GM19043 (cell line): ENCODE data around the gene SUSD4.

Experiments used
- ATAC-seq: cut with Tn5 transposase; IDR thresholded peaks from one replicate; pipeline ENCODE4 v1.9.1; 2021; ENCODE audit warnings: low read depth; ENCODE audit not compliant: unreplicated experiment

The SUSD4 gene

DNA sequence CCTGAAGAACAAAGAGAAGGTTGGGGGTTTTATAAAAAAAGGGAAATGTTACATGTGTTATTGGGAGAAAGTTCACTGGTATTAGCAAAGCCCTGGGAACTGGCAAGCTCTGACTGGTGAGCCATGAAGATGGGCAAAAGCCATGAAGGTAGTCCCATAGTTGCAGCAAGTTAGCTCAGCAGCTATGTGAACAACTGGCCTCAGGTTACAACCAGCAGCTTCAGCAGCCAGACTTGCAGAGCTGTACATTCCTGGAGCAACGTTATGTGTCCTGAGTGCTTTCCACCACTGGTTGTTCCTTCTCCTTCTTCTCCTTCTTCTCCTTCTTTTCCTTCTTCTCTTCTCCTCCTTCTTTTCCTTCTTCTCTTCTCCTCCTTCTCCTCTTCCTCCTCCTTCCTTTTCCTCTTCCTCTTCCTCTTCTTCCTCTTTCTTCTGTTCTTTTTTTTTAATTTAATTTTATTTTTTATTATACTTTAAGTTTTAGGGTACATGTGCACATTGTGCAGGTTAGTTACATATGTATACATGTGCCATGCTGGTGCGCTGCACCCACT is 164.8 kb downstream of the SUSD4 start:
- ATAC-seq: no peak

- ATAC-seq: no peak
These were observed 165.4 kb downstream of the SUSD4 start for GRCh38 chr1:223198628-223198965.

DNA sequence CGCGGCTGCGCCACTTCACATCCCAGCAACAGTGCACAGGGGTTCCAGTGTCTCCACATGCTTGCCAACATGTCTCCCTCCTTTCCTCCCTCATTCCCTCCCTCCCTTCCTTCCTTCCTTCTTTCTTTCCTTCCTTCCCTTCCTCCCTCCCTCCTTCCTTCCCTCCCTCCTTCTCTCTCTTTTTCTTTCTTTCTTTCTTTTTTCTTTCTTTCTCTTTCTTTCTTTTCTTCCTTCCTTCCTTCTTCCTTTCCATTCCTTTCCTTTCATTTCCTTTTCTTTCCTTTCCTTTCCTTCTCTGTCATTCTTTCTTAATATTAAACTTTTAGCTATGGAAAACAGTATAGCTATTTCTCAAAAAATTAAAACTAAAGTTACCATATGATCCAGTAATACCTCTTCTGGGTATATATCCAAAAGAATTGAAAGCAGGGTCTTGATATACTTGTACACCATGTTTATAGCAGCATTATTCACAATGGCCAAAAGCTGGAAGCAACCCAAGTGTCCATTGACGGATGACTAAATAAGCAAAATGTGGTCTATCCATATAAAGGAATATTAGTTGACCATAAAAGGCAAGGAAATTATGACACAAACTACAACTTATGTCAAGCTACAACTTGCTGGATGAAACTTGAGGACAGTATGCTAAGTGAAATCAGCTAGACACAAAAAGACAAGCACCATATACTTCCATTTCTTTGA is 165.9 kb downstream of the SUSD4 start:
- no peak for ATAC-seq

GRCh38 chr1:223189903-223190724 is 173.9 kb downstream of the SUSD4 start:
- ATAC-seq: no peak

- no peak for ATAC-seq
These were observed 174.5 kb downstream of the SUSD4 start for GRCh38 chr1:223189525-223189902.

DNA sequence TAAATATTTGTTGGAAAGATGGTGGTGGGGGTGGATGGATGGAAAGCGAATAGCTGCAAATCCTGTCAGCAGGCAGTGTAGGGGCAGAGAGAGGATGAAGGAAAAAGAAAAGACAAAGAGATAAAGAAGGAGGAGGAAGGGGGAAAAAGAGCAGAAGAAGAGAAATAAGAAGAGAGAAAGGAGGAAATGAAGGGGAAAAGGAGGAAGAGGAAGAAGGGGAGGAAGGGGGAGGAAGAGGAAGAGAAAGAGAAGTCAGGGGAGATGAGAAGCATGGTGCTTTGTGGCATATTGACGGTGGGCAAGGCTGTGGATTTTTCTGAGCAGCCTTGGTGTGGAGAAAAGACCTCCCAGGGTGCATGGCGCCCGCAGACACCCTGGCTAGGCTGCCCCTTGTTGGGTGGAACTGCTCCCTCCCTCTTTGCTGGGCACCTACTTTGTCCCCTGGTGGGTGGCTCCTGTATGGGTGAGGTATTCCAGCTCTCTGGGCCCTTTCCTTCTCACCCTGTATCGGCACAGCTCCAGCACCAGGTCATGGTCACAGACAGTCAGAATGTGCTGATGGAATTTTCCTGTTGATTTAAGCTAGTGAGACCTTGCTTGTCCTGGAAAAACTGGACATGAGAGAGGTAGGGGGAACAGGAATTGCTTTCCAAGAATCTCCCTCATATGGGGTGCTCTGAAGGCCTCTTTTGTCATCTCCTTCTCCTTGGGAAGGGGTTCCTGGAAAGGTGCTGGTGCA is 175.2 kb downstream of the SUSD4 start:
- ATAC-seq: no peak

DNA sequence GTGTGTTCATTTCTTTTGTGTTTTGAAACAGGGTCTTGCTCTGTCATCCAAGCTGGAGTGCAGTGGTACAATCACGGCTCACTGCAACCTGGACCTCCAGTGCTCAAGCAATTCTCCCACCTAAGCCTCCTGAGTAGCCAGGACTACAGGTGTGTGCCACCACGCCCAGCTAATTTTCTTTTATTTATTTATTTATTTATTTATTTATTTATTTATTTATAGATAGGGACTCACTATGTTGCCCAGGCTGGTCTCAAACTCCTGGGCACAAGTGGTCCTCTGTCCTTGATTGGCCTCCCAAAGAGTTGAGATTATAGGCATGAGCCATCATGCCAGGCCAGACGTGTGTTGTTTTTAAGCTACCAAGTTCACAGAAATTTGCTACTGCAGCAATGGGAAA is 177.2 kb downstream of the SUSD4 start:
- no peak for ATAC-seq

GRCh38 chr1:223183268-223183862 is 180.6 kb downstream of the SUSD4 start:
- no peak for ATAC-seq

DNA sequence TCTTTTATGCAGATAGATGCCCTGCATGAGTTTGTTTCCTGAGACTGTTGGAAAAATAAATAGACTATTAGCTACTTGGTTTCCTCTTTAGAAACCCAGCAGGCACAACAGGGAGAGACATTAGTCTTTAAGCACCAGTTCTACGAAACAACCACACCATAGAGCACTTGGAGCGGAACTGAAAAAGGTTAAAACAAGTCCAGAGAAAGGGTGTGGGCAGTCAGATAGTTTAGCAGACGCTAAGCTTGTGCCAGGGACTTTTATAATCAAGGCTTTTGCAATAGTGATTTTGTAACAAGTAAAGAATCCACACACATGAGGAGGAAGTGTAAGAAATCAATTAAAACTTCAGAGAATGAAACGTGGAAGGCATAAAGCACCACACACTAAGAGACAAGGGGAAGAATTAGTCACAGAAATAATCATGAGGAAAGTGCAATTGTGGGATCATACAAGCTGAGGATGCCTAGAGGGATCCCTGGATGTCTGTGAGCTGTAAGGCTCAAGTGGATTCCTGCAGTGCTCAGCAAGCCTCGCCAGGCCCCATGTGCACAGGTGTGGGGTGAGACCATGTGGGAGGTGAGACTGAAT is 183.2 kb downstream of the SUSD4 start:
- ATAC-seq: no peak

DNA sequence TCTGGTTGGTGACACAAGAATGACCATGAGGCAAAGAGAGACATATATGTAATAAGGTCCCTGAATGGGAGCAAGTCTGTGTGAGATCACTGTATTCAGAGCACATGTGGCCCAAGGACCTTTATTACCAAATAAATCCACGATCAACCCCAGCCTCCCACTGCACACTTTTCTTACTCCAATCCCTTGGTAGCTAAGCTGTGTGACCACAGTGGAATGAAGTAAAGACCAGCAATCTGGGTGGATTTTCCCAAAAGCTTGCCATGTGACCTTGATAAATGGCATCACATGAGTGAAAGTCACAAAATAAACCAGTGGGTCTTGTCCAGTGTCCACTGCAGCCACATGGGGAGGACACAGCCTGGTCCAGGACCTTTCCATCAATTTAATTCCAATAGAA is 184.2 kb downstream of the SUSD4 start:
- ATAC-seq: no peak

GRCh38 chr1:223179280-223179679 is 184.7 kb downstream of the SUSD4 start:
- ATAC-seq: no peak

- no peak for ATAC-seq
These were observed 186.3 kb downstream of the SUSD4 start for GRCh38 chr1:223177681-223178080.

DNA sequence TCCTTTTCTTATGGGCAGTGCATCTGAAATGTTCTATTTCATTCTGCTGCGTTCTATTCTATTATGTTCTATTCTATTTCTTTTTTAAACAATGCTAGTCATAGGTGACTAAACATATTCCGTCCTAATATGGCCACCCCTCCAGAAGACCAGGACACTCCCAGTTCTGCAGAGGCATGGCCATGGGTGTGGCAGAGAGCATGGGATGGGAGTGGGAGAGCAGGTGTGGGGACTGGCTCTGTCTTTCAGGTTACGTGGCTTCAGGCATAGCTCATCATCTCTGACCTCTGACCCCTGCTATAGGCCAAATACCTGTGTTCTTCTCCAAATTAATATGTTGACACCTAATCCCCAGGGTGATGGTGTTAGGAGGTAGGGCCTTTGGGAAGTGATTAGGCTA is 187.5 kb downstream of the SUSD4 start:
- no peak for ATAC-seq

- no peak for ATAC-seq
These were observed 188.3 kb downstream of the SUSD4 start for GRCh38 chr1:223175633-223176032.

GRCh38 chr1:223175032-223175431 is 188.9 kb downstream of the SUSD4 start:
- no peak for ATAC-seq
